ENCODE results near the gene PHACTR1.

- TF ChIP-seq CTCF (IDR thresholded peaks at IDR 0.05): no peak
- no peak for TF ChIP-seq POLR2A (IDR thresholded peaks at IDR 0.05)
Observed at GRCh38 chr6:13302291-13302690, 585.7 kb downstream of the PHACTR1 start.

Data from lower leg skin (tissue), 3 donors.